IMR-90 (cell line): ENCODE results near the gene SPRR2A. TPM values are rescaled to one million over a fixed set of nuclear protein-coding genes. Genes with fewer than 3 reads are reported as not detected.

Source experiments
- ATAC-seq: fragments of 200-7000 bp; cut with Tn5 transposase; 2 replicates; pipeline ENCODE4 v1.9.1; 2020; ENCODE audit warnings: low read depth, mild to moderate bottlenecking, moderate library complexity
- Bru-seq: library from RNA; stranded (reverse); fragments of 400-500 nt; gene quantifications from one replicate; lab custom pipeline; 2021; lab: Mats Ljungman, UMichigan
- BruChase-seq, 2 experiments: library from RNA; stranded (reverse); fragments of 400-500 nt; gene quantifications; one replicate each; lab custom pipeline; 2021; lab: Mats Ljungman, UMichigan
- BruUV-seq: library from RNA; stranded (reverse); fragments of 400-500 nt; replicated peaks from 2 replicates; lab custom pipeline; 2021; lab: Mats Ljungman, UMichigan
- CTCF ChIA-PET: fragments of 300-600 bp; formaldehyde crosslinking; extraction: SDS; loops from one replicate; lab custom pipeline; 2021; ENCODE audit warnings: antibody characterized with exemption; lab: Yijun Ruan, JAX
- POLR2A ChIA-PET: fragments of 300-600 bp; sonication (Branson Sonifier 250); formaldehyde crosslinking; loops from one replicate; lab custom pipeline; 2022; ENCODE audit warnings: antibody characterized with exemption; ENCODE audit not compliant: unreplicated experiment; lab: Charles Lee
- DNase-seq: peaks from one replicate; pipeline ENCODE4 v3.0.0; 2013
- H2AFZ ChIP-seq: replicated peaks from 2 replicates; pipeline ENCODE3; 2013; ENCODE audit warnings: low read length, mild to moderate bottlenecking; ENCODE audit not compliant: poor library complexity
- H2AK5ac ChIP-seq: 2 replicates; pipeline ENCODE4 v1.6.1; 2013; ENCODE audit warnings: low read depth, low read length, inconsistent platforms
- H2AK9ac ChIP-seq: replicated peaks from 2 replicates; pipeline ENCODE3; 2013; ENCODE audit warnings: mild to moderate bottlenecking, low read depth, low read length, moderate library complexity; ENCODE audit not compliant: poor library complexity
- H2BK120ac ChIP-seq: 2 replicates; pipeline ENCODE4 v1.6.1; 2013; ENCODE audit warnings: low read depth, low read length, inconsistent platforms
- H2BK15ac ChIP-seq: 3 replicates; pipeline ENCODE4 v1.6.1; 2013; ENCODE audit warnings: low read depth, low read length, inconsistent platforms
- H2BK20ac ChIP-seq: 2 replicates; pipeline ENCODE4 v1.6.1; 2013; ENCODE audit warnings: low read depth, mild to moderate bottlenecking, inconsistent platforms, low read length, moderate library complexity
- H2BK5ac ChIP-seq: 2 replicates; pipeline ENCODE4 v1.6.1; 2013; ENCODE audit warnings: mild to moderate bottlenecking, low read depth, low read length, inconsistent platforms; ENCODE audit not compliant: poor library complexity, severe bottlenecking
- H3K14ac ChIP-seq: replicated peaks from 2 replicates; pipeline ENCODE4 v1.6.1; 2013; ENCODE audit warnings: low read depth, low read length, inconsistent platforms
- H3K18ac ChIP-seq: 2 replicates; pipeline ENCODE4 v1.6.1; 2013; ENCODE audit warnings: low read depth, low read length, control low read depth
- H3K23ac ChIP-seq: 2 replicates; pipeline ENCODE4 v1.6.1; 2013; ENCODE audit warnings: low read depth, low read length, inconsistent platforms
- H3K27ac ChIP-seq: 2 replicates; pipeline ENCODE4 v1.5.1; 2013; ENCODE audit warnings: mild to moderate bottlenecking, control low read depth, low read length; ENCODE audit not compliant: insufficient read depth
- H3K27me3 ChIP-seq: 2 replicates; pipeline ENCODE4 v1.6.1; 2013; ENCODE audit warnings: low read length; ENCODE audit not compliant: control insufficient read depth, insufficient read depth
- H3K36me3 ChIP-seq: 2 replicates; pipeline ENCODE4 v1.6.1; 2013; ENCODE audit warnings: low read length, mixed read lengths; ENCODE audit not compliant: control insufficient read depth, insufficient read depth
- H3K4ac ChIP-seq: 2 replicates; pipeline ENCODE4 v1.6.1; 2013; ENCODE audit warnings: low read depth, low read length, inconsistent platforms
- H3K4me1 ChIP-seq: 2 replicates; pipeline ENCODE4 v1.6.1; 2013; ENCODE audit warnings: low read length, mixed read lengths; ENCODE audit not compliant: control insufficient read depth, insufficient read depth
- H3K4me2 ChIP-seq: 2 replicates; pipeline ENCODE4 v1.6.1; 2013; ENCODE audit warnings: low read depth, mild to moderate bottlenecking, control low read depth, low read length, moderate library complexity
- H3K4me3 ChIP-seq: 2 replicates; pipeline ENCODE4 v1.5.1; 2013; ENCODE audit warnings: low read depth, mild to moderate bottlenecking, control low read depth, low read length, moderate library complexity; ENCODE audit not compliant: insufficient read depth
- H3K56ac ChIP-seq: 2 replicates; pipeline ENCODE4 v1.6.1; 2013; ENCODE audit warnings: low read length, inconsistent platforms; ENCODE audit not compliant: insufficient read depth; ENCODE audit errors: extremely low read depth
- H3K79me1 ChIP-seq, 2 experiments: 2 replicates each; pipeline ENCODE4 v1.6.1; 2013; ENCODE audit warnings: low read length in 2 of 2, inconsistent platforms in 1 of 2, low read depth in 1 of 2
- H3K9ac ChIP-seq: 2 replicates; pipeline ENCODE4 v1.6.1; 2013; ENCODE audit warnings: low read depth, low read length, control low read depth
- H3K9me1 ChIP-seq: 2 replicates; pipeline ENCODE4 v1.6.1; 2013; ENCODE audit warnings: low read length, inconsistent platforms; ENCODE audit not compliant: insufficient read depth
- H3K9me3 ChIP-seq: 2 replicates; pipeline ENCODE4 v1.6.1; 2013; ENCODE audit warnings: low read length; ENCODE audit not compliant: control insufficient read depth, insufficient read depth
- H4K20me1 ChIP-seq: 2 replicates; pipeline ENCODE4 v1.6.1; 2013; ENCODE audit warnings: low read length, inconsistent platforms; ENCODE audit not compliant: insufficient read depth
- H4K5ac ChIP-seq: 2 replicates; pipeline ENCODE4 v1.6.1; 2013; ENCODE audit warnings: mild to moderate bottlenecking, low read depth, low read length, control low read depth
- H4K8ac ChIP-seq, 2 experiments: 2 replicates each; pipeline ENCODE4 v1.6.1; 2013; ENCODE audit warnings: low read depth in 2 of 2, low read length in 2 of 2, control low read depth in 1 of 2, inconsistent platforms in 1 of 2
- H4K91ac ChIP-seq: 2 replicates; pipeline ENCODE4 v1.6.1; 2013; ENCODE audit warnings: low read depth, low read length, inconsistent platforms; ENCODE audit not compliant: insufficient read depth
- BHLHE40 ChIP-seq: fragments of 150-350 bp; IDR thresholded peaks from 2 replicates; pipeline ENCODE4 v1.6.1; 2016; ENCODE audit warnings: mild to moderate bottlenecking, low read depth, low read length
- CEBPB ChIP-seq: IDR thresholded peaks from 2 replicates; pipeline ENCODE4 v1.6.1; 2012; ENCODE audit warnings: low read depth, low read length, improper control_type of control experiment
- ELK1 ChIP-seq: fragments of 150-350 bp; IDR thresholded peaks from 2 replicates; pipeline ENCODE4 v1.6.1; 2016; ENCODE audit warnings: low read depth, mild to moderate bottlenecking, low read length, moderate library complexity, borderline replicate concordance
- MAFK ChIP-seq: IDR thresholded peaks from 2 replicates; pipeline ENCODE4 v1.6.1; 2012; ENCODE audit warnings: low read depth, low read length, improper control_type of control experiment
- MXI1 ChIP-seq: IDR thresholded peaks from 2 replicates; pipeline ENCODE4 v1.6.1; 2012; ENCODE audit warnings: low read depth, mild to moderate bottlenecking, low read length, moderate library complexity, borderline replicate concordance
- NFE2L2 ChIP-seq: fragments of 150-350 bp; IDR thresholded peaks from 2 replicates; pipeline ENCODE4 v1.6.1; 2016; ENCODE audit warnings: low read depth, mild to moderate bottlenecking, low read length
- RFX5 ChIP-seq: IDR thresholded peaks from 2 replicates; pipeline ENCODE4 v1.8.0; 2012; ENCODE audit warnings: low read depth, mild to moderate bottlenecking, low read length, moderate library complexity
- SMC3 ChIP-seq: fragments of 150-350 bp; IDR thresholded peaks from 2 replicates; pipeline ENCODE4 v1.6.1; 2016; ENCODE audit warnings: low read depth, mild to moderate bottlenecking, antibody characterized with exemption, low read length, moderate library complexity
- WGBS, 2 experiments: methylation state at CpG; one replicate each; pipeline versions ENCODE4 v1.1.5 to v1.1.7; 2013; ENCODE audit warnings: missing lambda C conversion rate in 2 of 2; ENCODE audit not compliant: insufficient read length in 1 of 2; ENCODE audit errors: extremely low coverage in 2 of 2; 5-methylcytosine and 5-hydroxymethylcytosine counted together
- dilution Hi-C: fragments of 300-500 bp; cut with HindIII; formaldehyde crosslinking; loops from one replicate; pipeline ENCODE4 v1.14.3; 2018; ENCODE audit warnings: low sequenced_read_pairs; ENCODE audit not compliant: unreplicated experiment
- in situ Hi-C: fragments of 300-500 bp; cut with MboI; formaldehyde crosslinking; loops from 3 replicates; pipeline ENCODE4 v1.14.3; 2019; ENCODE audit warnings: low sequenced_read_pairs, inconsistent platforms, mixed read lengths
- intact Hi-C: fragments of 100-400 bp; cut with micrococcal nuclease; formaldehyde crosslinking; loops from 2 replicates; pipeline ENCODE4 v1.10.0; 2022
- long read RNA-seq: library from polyadenylated mRNA; unstranded; transcript quantifications from one replicate; pipeline ENCODE4 v2.0.0, GENCODE V29; 2021; ENCODE audit not compliant: unreplicated experiment
- polyA plus RNA-seq, 3 experiments: library from polyadenylated mRNA; depleted of rRNA; stranded (reverse); fragments of >200 nt; gene quantifications; 2 replicates each; pipeline ENCODE4 v1.2.3, GENCODE V29; 2012; ENCODE audit warnings: low replicate concordance in 1 of 3
- total RNA-seq: library from RNA; depleted of rRNA; stranded (reverse); fragments of >200 nt; gene quantifications from 2 replicates; pipeline ENCODE4 v1.2.3, GENCODE V29; 2012; rRNA removed
- TF ChIP-seq, protein P1 (sequence below): fragments of 150-350 bp; IDR thresholded peaks from 2 replicates; pipeline ENCODE4 v1.6.1; 2017; ENCODE audit warnings: mild to moderate bottlenecking, antibody characterized with exemption, low read length, low read depth
- TF ChIP-seq, protein P2 (sequence below): conservative IDR thresholded peaks from 2 replicates; pipeline ENCODE4 v1.5.1; 2012; ENCODE audit warnings: mild to moderate bottlenecking, low read depth, low read length, improper control_type of control experiment

Gene SPRR2A
- total RNA-seq (not detected in 2 replicates), polyA plus RNA-seq (2012; rRNA removed) (not detected in 2 replicates), Bru-seq, nascent RNA (not detected), BruChase-seq, experiment 1, labeled RNA remaining after a 6-hour chase (not detected), BruChase-seq, experiment 2, labeled RNA remaining after a 2-hour chase (not detected)
- not detected in 2 replicates for polyA plus RNA-seq (2012; cell fraction: cytosol; rRNA removed)
- not detected in 2 replicates for polyA plus RNA-seq (2012; cell fraction: nucleus; rRNA removed; ENCODE audit: low replicate concordance)
- long read RNA-seq = 0 reads

GRCh38 chr1:153057375-153057774, at the start of gene SPRR2A:
SPRR2A (minus strand) TSS chr1:153057512; CDS start chr1:153056735, 777 bp downstream.
- TF ChIP-seq MAFK = no peak
- no peak for TF ChIP-seq SMC3
- TF ChIP-seq, protein P1, sequence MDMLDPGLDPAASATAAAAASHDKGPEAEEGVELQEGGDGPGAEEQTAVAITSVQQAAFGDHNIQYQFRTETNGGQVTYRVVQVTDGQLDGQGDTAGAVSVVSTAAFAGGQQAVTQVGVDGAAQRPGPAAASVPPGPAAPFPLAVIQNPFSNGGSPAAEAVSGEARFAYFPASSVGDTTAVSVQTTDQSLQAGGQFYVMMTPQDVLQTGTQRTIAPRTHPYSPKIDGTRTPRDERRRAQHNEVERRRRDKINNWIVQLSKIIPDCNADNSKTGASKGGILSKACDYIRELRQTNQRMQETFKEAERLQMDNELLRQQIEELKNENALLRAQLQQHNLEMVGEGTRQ = no peak
- no peak for TF ChIP-seq NFE2L2
- TF ChIP-seq, protein P2, sequence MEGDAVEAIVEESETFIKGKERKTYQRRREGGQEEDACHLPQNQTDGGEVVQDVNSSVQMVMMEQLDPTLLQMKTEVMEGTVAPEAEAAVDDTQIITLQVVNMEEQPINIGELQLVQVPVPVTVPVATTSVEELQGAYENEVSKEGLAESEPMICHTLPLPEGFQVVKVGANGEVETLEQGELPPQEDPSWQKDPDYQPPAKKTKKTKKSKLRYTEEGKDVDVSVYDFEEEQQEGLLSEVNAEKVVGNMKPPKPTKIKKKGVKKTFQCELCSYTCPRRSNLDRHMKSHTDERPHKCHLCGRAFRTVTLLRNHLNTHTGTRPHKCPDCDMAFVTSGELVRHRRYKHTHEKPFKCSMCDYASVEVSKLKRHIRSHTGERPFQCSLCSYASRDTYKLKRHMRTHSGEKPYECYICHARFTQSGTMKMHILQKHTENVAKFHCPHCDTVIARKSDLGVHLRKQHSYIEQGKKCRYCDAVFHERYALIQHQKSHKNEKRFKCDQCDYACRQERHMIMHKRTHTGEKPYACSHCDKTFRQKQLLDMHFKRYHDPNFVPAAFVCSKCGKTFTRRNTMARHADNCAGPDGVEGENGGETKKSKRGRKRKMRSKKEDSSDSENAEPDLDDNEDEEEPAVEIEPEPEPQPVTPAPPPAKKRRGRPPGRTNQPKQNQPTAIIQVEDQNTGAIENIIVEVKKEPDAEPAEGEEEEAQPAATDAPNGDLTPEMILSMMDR = no peak
- TF ChIP-seq RFX5 = no peak
- no peak for TF ChIP-seq MXI1
- no peak for TF ChIP-seq CEBPB
- TF ChIP-seq ELK1 = no peak
- TF ChIP-seq BHLHE40 = no peak
- Histone ChIP-seq H3K14ac (no peak within 1 kb of the TSS), H3K9ac (no peak within 1 kb of the TSS), H3K56ac (no peak within 1 kb of the TSS), H3K36me3 (no peaks in the 10 kb centered on the region), H3K9me1 (no peaks in the 10 kb centered on the region), H3K23ac (no peak within 1 kb of the TSS), H4K8ac (no peak within 1 kb of the TSS), H3K27ac (no peak within 1 kb of the TSS), H2BK120ac (no peak within 1 kb of the TSS), H3K4me1 (no peaks in the 10 kb centered on the region), H4K20me1 (no peaks in the 10 kb centered on the region), H2BK5ac (no peak within 1 kb of the TSS), H2AK5ac (no peak within 1 kb of the TSS), H3K9me3 (no peaks in the 10 kb centered on the region), H4K5ac (no peak within 1 kb of the TSS), H3K4me3 (no peak within 1 kb of the TSS), H3K4ac (no peak within 1 kb of the TSS), H2BK20ac (no peak within 1 kb of the TSS), H3K27me3 (no peaks in the 10 kb centered on the region), H2AK9ac (no peak within 1 kb of the TSS), H3K4me2 (no peak within 1 kb of the TSS), H3K79me1 (no peaks in the 10 kb centered on the region), H4K91ac (no peak within 1 kb of the TSS), H2AFZ (no peak within 1 kb of the TSS), H2BK15ac (no peak within 1 kb of the TSS), H3K18ac (no peak within 1 kb of the TSS)
- in situ Hi-C loops (no loop called here), intact Hi-C loops (no loop called here), dilution Hi-C loops (no loop called here)
- ATAC-seq = no peak
- no TSS peak for BruUV-seq
- WGBS, 2 experiments = no CpG with 5 or more reads among the region's 2 CpGs
- POLR2A ChIA-PET = no interaction called here
- CTCF ChIA-PET = no interaction called here
- no peak for DNase-seq
